NCI-H2029 treated with DMSO at 0.1 percent for 48 hours (cell line): ENCODE data around the gene ANO4.
"Not testable (repeated sequence)": the region's sequence is repeated elsewhere in the genome, so short reads cannot be mapped to it uniquely, and the experiment has no call there.

ENCODE experiments used
- DNase-seq: peaks from one replicate; lab custom pipeline; 2025; lab: John Stamatoyannopoulos, UW

Gene ANO4

GRCh38 chr12:101097829-101098580 is 303.4 kb downstream of the ANO4 start:
- DNase-seq, result peak; percentile 14

GRCh38 chr12:101107032-101107763 is 312.6 kb downstream of the ANO4 start:
- DNase-seq, result peak; percentile 7

- no peak for DNase-seq
Observed at GRCh38 chr12:101108130-101108529, 313.6 kb downstream of the ANO4 start.

- DNase-seq, result no peak
Observed at GRCh38 chr12:101110866-101111265, 316.3 kb downstream of the ANO4 start.

- no peak for DNase-seq
Observed at GRCh38 chr12:101111441-101111840, 316.9 kb downstream of the ANO4 start.

- no peak for DNase-seq
Observed at GRCh38 chr12:101115326-101115725, 320.8 kb downstream of the ANO4 start.

GRCh38 chr12:101116911-101117310 is 322.3 kb downstream of the ANO4 start:
- peak; percentile 62 for DNase-seq

GRCh38 chr12:101117842-101118241 is 323.3 kb downstream of the ANO4 start:
- DNase-seq, result no peak

- DNase-seq, result no peak
Observed at GRCh38 chr12:101127521-101128219, 333.1 kb downstream of the ANO4 start.

GRCh38 chr12:101145777-101146431 is 351.3 kb downstream of the ANO4 start:
- DNase-seq, result not testable (repeated sequence)

GRCh38 chr12:101165319-101165718 is 370.7 kb downstream of the ANO4 start:
- no peak for DNase-seq

GRCh38 chr12:101166866-101167265 is 372.3 kb downstream of the ANO4 start:
- no peak for DNase-seq

- DNase-seq, result no peak
Observed at GRCh38 chr12:101168001-101168400, 373.4 kb downstream of the ANO4 start.

- no peak for DNase-seq
Observed at GRCh38 chr12:101172316-101172715, 377.7 kb downstream of the ANO4 start.

- DNase-seq, result no peak
Observed at GRCh38 chr12:101173197-101173749, 378.7 kb downstream of the ANO4 start.

GRCh38 chr12:101174541-101174940 is 380.0 kb downstream of the ANO4 start:
- no peak for DNase-seq
